ENCODE measurements around the gene PPP6R3.

PPP6R3 gene

GRCh38 chr11:68480193-68480592 lies 19.6 kb downstream of the PPP6R3 start:
- DNase-seq, result no peak
- TF ChIP-seq POLR2A (IDR thresholded peaks at IDR 0.05; ENCODE audit: low read length) (no peak), GATA1 (IDR thresholded peaks at IDR 0.05; ENCODE audit: low read depth, low read length) (no peak)

DNA sequence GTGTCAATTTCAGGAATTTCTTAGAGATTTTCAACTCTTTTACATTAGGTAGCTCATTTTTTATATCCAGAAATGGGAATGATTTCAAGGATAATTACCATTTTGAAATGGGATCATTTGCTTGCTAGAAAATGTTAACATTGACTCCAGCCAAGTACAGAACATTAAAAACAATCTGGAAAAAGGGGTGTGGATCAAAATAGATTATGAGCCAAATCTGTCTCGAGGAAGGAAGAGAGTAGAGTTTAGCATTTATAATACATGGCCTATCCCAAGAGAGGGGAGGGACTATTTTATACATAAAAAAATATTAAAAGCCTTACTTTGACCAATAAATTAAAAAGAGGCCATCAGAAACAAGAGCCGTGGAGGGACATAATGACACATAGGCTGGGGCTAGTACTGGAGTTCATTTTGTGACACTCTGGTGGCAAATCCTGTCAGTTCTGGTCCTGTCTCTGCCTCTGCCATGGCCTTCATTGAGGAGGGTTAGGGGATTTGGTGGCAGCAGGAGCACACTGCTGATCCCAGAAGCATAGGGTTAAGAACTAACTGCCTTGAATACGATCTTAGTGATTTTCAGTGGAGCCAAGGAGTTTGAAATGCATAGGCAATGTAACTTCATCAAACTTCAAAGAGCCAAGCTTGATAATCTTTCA lies 20.4 kb downstream of the PPP6R3 start:
- no peak for TF ChIP-seq GATA1 (IDR thresholded peaks at IDR 0.05; ENCODE audit: low read depth, low read length)
- no peak for TF ChIP-seq POLR2A (IDR thresholded peaks at IDR 0.05; ENCODE audit: low read length)
- no peak for DNase-seq

DNA sequence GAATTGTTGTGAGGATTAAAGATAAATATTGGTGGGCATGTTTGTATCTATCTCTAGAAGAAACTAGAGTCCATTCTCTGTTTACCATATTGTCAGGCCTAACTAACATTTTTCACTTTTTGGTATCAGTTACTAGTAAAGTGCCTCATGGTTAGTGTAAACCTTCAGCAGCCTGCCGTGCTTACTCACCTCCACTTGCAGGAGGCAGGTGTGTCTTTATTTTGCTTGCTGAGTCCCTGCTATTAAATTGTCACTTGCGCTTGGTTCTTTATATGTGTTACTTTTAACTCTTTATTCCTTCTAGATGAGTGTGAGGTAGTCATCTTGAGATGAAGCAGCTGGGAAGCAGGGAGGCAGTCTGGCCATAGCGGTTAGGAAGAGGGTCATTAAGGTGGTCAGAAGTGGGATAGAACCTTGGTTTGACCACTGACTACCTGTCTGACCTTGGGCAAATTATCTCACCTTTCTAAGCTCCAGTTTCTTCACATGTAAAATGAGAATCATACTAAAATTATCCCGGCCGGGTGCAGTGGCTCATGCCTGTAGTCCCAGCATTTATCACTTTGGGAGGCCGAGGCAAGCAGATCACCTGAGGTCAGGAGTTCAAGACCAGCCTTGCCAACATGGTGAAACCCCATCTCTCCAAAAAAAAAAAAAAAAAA lies 21.2 kb downstream of the PPP6R3 start:
- TF ChIP-seq GATA1 (IDR thresholded peaks at IDR 0.05; ENCODE audit: low read depth, low read length), result no peak
- no peak for DNase-seq

- DNase-seq, result no peak
- no peak for TF ChIP-seq GATA1 (IDR thresholded peaks at IDR 0.05; ENCODE audit: low read depth, low read length)
- no peak for TF ChIP-seq POLR2A (IDR thresholded peaks at IDR 0.05; ENCODE audit: low read length)
Observed at GRCh38 chr11:68488623-68489022, 28.1 kb downstream of the PPP6R3 start.

DNA sequence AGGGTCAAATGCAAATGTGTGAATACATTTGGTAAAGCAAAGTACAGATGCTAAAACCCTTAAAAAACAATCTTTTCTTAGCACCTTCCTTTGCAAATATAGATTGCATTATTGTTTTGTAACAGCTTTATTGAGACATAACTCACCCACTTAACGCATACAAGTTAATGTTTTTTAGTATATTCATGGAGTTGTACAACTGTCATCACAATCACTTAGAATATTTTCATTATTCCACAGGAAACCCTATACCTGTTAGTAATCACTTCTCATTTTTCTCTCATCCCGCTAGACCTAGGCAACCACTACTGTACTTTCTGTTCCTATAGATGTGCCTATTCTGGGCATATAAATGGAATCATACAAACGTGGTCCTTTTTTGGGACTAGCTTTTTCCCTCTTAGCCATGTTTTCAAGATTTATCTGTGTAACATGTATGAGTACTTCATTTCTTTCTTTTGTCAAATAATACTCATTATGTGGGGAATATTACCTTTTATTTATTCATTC lies 34.7 kb downstream of the PPP6R3 start:
- no peak for DNase-seq
- TF ChIP-seq POLR2A (IDR thresholded peaks at IDR 0.05; ENCODE audit: low read length) (no peak), GATA1 (IDR thresholded peaks at IDR 0.05; ENCODE audit: low read depth, low read length) (no peak)

- no peak for TF ChIP-seq GATA1 (IDR thresholded peaks at IDR 0.05; ENCODE audit: low read depth, low read length)
- no peak for TF ChIP-seq POLR2A (IDR thresholded peaks at IDR 0.05; ENCODE audit: low read length)
- DNase-seq, result no peak
Observed at GRCh38 chr11:68495872-68496271, 35.3 kb downstream of the PPP6R3 start.

DNA sequence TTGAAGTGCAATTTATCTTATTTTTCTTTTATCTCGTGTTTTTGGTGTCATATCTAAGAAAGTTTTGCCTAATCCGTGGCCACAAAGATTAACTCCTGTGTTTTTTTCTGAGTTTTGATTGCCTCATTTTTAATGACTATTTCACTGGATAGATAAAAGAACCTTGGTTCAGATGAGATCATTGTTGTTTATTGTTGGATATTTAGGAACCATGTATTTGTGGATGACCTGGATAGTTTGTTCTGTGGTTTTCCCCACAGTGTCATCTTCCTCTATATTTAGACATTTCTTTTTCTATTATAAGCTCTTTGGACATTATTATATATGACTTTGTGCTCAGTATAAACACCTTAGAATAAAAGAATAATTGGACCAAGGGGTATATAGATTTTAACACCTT lies 37.2 kb downstream of the PPP6R3 start:
- peak in 1 of 2 experiments; percentile 13 for DNase-seq
- TF ChIP-seq GATA1 (IDR thresholded peaks at IDR 0.05; ENCODE audit: low read depth, low read length), result no peak
- no peak for TF ChIP-seq POLR2A (IDR thresholded peaks at IDR 0.05; ENCODE audit: low read length)

GRCh38 chr11:68498321-68498720 lies 37.8 kb downstream of the PPP6R3 start:
- no peak for TF ChIP-seq POLR2A (IDR thresholded peaks at IDR 0.05; ENCODE audit: low read length)
- TF ChIP-seq GATA1 (IDR thresholded peaks at IDR 0.05; ENCODE audit: low read depth, low read length), result no peak
- peak; percentile 18 to 43 for DNase-seq

DNA sequence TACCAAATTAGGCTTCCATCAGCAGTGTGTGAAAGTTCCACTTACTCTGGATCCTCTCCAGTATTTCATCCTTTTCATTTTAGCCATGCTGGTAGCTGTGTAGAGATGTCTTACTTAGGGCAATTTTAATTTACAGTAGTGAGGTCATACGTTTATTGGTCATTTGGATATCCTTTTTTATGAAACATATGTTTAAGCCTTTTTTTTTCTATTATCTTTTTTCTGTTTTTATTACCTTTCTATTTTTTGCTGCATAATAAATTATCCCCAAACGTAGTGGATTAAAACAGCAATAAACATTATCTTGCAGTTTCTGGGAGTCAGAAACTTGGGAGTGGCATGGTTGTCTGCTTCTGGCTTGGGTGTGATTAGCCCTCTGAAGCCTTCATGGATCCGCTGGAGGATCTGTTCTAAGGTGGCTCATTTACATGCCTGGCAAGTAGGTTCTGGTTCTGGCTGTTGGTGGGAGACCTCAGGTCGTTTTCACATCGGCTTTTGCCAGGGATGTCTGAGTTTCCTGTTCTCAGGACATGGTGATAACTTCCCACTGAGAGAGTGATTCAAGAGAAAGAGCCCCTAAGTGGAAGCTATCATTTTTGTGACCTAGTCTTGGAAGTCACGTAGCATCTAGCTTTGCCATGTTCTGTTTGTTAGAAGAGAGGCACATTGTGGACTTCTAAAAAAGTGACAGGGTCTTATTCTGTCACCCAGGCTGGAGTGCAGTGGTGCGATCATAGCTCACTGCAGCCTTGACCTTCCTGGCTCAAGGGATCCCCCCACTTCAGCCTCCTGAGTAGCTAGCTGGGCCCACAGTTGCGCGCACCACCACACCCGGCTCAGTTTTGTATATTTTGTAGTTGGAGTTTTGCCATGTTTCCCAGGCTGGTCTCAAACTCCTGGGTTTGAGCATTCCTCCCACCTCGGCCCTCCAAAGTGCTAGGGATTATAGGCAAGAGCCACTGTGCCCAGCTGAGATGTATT lies 38.6 kb downstream of the PPP6R3 start:
- TF ChIP-seq GATA1 (IDR thresholded peaks at IDR 0.05; ENCODE audit: low read depth, low read length), result no peak
- peak; percentile 78 to 84 for DNase-seq

DNA sequence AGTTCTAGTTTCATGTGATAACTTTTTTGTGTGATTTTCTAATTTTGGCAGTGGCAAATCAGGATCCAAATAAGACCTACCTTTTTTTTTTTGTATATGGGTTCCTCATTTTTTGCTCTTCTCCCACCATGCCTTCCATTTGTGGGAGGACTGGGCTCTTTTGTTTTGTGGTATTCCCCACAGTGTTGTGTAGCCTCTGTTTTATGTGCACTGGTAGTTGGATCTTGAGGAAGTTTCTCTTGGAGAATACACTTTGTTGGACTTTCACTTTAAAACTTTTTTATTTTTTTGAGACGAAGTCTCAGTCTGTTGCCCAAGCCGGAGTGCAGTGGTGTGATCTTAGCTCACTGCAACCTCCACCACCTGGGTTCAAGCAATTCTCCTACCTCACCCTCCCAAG lies 39.7 kb downstream of the PPP6R3 start:
- no peak for DNase-seq
- no peak for TF ChIP-seq GATA1 (IDR thresholded peaks at IDR 0.05; ENCODE audit: low read depth, low read length)
- TF ChIP-seq POLR2A (IDR thresholded peaks at IDR 0.05; ENCODE audit: low read length), result no peak

DNA sequence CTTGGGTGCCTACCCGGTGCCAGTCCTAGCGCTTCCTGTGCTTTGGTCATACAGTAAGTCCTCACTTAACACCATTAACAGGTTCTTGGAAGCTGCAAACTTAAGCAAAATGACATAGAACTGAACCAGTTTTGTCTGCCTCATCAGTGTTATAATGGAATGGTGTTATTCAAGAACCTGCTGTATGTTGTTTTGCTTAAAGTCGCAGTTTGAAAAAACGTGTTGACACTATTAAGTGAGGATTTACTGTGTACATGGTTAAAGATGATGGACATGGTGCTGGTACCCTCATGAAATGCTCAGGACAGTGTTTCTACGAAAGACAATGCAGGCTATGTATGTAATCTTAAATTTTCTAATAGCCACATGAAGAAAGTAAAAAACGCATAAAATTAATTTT lies 41.3 kb downstream of the PPP6R3 start:
- DNase-seq, result no peak
- TF ChIP-seq GATA1 (IDR thresholded peaks at IDR 0.05; ENCODE audit: low read depth, low read length) (no peak), POLR2A (IDR thresholded peaks at IDR 0.05; ENCODE audit: low read length) (no peak)

DNA sequence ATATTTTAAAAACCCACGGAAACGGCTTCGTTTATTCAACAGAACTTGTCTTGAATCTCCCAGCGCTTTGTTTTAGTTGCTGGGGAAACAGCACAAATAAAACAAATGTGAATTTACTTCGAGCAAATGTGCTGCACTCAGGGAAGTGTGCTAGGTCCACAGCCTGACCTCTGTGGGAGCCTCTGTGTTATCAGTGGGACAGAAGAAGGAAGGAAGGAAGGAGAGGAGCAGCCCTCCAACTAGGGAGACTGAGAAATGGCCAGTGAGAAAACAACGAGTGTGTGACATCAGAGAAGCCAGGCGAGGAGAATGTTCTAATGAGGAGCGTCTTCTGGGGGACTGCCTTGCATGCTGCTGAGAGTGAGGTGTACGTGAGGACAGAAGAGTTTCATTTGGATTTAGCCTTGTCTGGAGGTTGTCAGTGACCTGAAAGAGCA lies 42.7 kb downstream of the PPP6R3 start:
- TF ChIP-seq POLR2A (IDR thresholded peaks at IDR 0.05; ENCODE audit: low read length) (no peak), GATA1 (IDR thresholded peaks at IDR 0.05; ENCODE audit: low read depth, low read length) (no peak)
- DNase-seq, result peak; percentile 17 to 20

DNA sequence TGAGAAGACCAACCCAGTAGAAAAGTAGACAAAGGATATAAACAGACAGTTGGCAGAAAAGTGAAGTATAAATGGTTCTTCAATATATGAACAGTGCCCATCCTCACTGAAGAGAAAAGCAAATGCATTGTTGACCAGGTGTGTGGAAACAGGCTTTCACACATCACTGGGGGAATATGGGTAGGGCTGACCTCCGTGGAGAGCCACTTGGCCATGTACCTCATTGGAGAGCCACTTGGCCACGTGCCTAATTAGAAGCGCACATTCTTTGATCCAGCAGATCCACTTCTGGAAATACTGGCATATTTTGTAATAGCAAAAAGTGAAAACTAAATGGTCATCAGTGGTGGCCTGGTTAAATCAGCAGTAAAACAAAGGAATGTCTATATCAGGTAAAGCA lies 43.2 kb downstream of the PPP6R3 start:
- TF ChIP-seq GATA1 (IDR thresholded peaks at IDR 0.05; ENCODE audit: low read depth, low read length), result no peak
- no peak for TF ChIP-seq POLR2A (IDR thresholded peaks at IDR 0.05; ENCODE audit: low read length)
- no peak for DNase-seq

All from erythroblast (primary cell).